ENCODE measurements around the gene BRINP1. TPM values are rescaled to one million over a fixed set of nuclear protein-coding genes. Genes with fewer than 3 reads are reported as not detected.

BRINP1 gene
- total RNA-seq, 1 donor from 2014 or later: 0.66 TPM

DNA sequence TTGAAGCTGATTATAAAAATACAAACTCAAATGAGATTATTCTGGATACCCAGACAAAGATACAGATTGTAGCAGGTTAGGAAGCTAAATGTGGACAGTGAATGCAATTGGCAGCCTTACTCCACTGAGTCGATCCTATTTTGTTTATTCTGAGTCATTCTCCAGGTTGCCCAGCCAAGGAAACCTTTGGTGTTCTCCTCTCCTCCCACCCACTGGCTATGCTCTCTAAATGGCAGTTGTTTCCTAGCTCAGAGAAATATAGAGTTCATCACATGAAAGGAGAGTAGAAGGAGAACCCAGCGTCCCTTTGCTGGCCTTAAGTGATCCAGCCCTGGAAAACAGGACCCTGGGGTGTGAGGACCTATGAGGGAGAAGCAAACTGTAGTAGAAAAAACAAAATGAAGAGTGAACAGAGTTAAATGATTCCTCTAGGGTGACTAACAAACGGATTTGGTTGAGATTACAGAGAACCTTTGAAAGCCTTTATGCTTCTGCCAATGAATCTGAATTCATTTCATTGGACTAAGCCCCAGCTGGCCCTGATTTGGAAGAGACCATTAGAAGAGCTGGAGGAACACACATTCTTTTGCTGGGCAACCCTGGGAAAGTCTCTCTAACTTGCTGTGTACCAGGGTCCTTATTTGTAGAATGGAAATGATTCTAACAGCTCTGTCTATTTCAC is 95.1 kb downstream of the BRINP1 start:
- Histone ChIP-seq H3K4me1 (peaks cover 17% of the 10 kb centered on the region), H3K27ac (replicated peaks) (no peak overlapping the region), H3K36me3 (no peaks in the 10 kb centered on the region), H3K27me3 (ENCODE audit: low read depth) (peaks cover 6% of the 10 kb centered on the region), H3K4me3 (no peak overlapping the region), H3K9me3 (replicated peaks) (no peaks in the 10 kb centered on the region)
- TF ChIP-seq, protein P1, sequence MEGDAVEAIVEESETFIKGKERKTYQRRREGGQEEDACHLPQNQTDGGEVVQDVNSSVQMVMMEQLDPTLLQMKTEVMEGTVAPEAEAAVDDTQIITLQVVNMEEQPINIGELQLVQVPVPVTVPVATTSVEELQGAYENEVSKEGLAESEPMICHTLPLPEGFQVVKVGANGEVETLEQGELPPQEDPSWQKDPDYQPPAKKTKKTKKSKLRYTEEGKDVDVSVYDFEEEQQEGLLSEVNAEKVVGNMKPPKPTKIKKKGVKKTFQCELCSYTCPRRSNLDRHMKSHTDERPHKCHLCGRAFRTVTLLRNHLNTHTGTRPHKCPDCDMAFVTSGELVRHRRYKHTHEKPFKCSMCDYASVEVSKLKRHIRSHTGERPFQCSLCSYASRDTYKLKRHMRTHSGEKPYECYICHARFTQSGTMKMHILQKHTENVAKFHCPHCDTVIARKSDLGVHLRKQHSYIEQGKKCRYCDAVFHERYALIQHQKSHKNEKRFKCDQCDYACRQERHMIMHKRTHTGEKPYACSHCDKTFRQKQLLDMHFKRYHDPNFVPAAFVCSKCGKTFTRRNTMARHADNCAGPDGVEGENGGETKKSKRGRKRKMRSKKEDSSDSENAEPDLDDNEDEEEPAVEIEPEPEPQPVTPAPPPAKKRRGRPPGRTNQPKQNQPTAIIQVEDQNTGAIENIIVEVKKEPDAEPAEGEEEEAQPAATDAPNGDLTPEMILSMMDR (IDR thresholded peaks at IDR 0.05; ENCODE audit: borderline replicate concordance): no peak
- no peak for DNase-seq
- intact Hi-C loops (cut with micrococcal nuclease): no loop called here

DNA sequence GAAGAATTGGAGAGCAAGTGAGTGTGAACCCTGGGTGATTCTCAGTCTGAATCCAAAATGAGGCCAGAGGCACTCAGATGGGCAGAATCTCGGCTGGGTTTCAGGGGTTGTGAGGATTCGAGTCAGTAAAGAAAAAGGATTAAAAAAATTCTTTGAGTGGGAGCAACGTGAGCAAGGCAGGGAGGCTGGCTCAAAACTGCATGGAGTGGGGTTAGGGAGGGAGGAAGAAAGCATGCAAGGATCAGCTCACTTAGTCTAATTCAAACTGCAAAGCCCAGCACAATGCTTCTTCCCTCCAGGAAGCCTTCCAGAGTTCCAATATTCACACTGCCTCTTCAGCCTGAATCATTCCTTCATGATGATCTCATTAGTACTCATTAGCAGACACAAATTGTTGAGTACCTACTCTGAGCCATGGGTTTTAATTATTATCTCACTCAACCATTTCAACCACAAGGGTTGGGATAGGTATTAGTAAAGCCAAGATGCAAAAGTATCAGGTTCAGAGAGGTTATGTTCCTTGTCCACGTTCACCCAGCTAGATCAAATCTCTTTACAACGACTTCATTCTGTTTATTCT is 95.8 kb downstream of the BRINP1 start:
- H3K4me1 ChIP-seq: peaks cover 17% of the 10 kb centered on the region
- no peak overlapping the region for H3K27ac ChIP-seq (replicated peaks)
- H3K27me3 ChIP-seq (ENCODE audit: low read depth): peaks cover 5% of the 10 kb centered on the region
- DNase-seq: no peak
- H3K9me3 ChIP-seq (replicated peaks): no peaks in the 10 kb centered on the region
- intact Hi-C loops (cut with micrococcal nuclease): no loop called here
- TF ChIP-seq, protein P1 (IDR thresholded peaks at IDR 0.05; ENCODE audit: borderline replicate concordance): no peak
- no peak overlapping the region for H3K4me3 ChIP-seq
- H3K36me3 ChIP-seq: no peaks in the 10 kb centered on the region

DNA sequence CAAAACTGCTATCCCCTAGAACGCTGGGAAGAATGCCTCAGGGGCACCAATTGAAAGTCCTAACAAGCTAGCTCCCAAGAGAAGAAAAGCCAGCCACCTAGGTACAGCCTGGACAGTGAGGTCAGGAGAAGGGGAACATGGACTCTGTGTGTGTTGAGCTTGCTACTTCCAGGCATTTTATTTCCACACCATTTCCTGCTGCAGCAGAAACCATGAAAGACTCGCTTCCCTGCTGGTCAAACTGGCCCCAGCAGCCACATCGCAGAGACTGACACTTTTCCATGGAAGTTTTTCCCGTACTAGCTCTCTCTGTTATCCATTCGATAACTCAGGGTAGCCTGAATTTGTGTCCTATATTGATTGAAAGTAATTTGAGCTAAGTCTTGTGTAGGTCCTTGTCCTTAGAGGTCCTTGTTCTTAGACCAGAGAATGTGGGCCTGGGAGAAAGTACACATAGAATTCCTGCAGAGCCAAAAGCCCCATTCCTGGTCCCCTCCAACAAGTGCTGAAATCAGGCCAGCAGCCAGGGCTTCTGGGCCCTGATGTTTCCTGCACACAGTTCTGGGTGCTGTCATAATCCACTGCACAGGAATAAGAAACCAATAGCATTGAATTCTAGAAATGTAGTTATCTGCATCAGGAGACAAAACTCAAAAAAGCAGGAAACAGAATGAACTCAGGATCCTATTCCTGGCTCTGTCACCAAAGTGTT is 96.6 kb downstream of the BRINP1 start:
- no peak overlapping the region for H3K4me3 ChIP-seq
- intact Hi-C loops (cut with micrococcal nuclease): no loop called here
- peaks cover 17% of the 10 kb centered on the region for H3K4me1 ChIP-seq
- no peak overlapping the region for H3K27ac ChIP-seq (replicated peaks)
- DNase-seq: no peak
- no peaks in the 10 kb centered on the region for H3K9me3 ChIP-seq (replicated peaks)
- TF ChIP-seq, protein P1 (IDR thresholded peaks at IDR 0.05; ENCODE audit: borderline replicate concordance): no peak
- H3K27me3 ChIP-seq (ENCODE audit: low read depth): no peaks in the 10 kb centered on the region
- no peaks in the 10 kb centered on the region for H3K36me3 ChIP-seq

DNA sequence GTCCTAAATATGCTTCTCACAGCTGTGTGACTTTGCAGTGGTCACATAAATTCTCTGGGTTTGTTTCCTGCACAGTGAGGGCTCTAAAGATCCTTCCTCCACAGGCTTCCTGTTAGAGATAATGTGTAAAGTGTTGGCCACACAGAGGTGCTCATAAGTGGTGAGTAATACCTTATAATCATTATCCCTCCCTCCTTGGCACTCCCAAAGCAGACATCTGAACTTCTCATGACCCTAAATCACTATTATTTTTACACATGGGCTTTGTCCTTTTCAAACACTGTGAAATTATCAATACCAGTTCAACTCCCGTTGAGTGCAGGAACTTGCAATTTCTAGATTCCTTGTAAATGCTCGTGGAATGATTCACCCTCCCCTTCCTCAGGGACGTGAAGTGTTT is 100.2 kb downstream of the BRINP1 start:
- Histone ChIP-seq H3K4me1 (peaks cover 15% of the 10 kb centered on the region), H3K27me3 (ENCODE audit: low read depth) (no peaks in the 10 kb centered on the region), H3K27ac (replicated peaks) (no peak overlapping the region), H3K4me3 (no peak overlapping the region), H3K36me3 (no peaks in the 10 kb centered on the region), H3K9me3 (replicated peaks) (no peaks in the 10 kb centered on the region)
- DNase-seq: no peak
- intact Hi-C loops (cut with micrococcal nuclease): no loop called here
- TF ChIP-seq, protein P1 (IDR thresholded peaks at IDR 0.05; ENCODE audit: borderline replicate concordance): no peak

DNA sequence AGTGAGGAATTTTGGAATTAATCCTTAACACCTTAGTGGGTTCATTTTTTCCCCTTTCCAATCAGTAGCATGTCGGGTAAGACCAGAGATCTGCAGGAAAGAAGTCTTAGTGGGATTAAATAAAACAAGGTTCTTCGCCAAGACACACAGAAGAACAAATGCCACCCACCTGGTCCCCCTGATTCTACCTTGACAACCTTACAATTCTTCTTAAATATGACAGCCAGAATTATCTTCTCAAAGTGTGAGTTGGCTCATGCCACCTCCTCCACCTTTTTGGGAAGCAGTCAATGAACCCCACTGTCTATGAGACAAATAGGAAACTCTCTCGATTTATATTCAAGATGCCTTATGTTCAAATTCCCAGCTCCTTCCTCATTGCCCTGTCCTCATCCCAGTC is 105.1 kb downstream of the BRINP1 start:
- H3K4me3 ChIP-seq: no peak overlapping the region
- H3K36me3 ChIP-seq: no peaks in the 10 kb centered on the region
- H3K9me3 ChIP-seq (replicated peaks): no peaks in the 10 kb centered on the region
- no peak overlapping the region for H3K27ac ChIP-seq (replicated peaks)
- H3K4me1 ChIP-seq: no peaks in the 10 kb centered on the region
- no peaks in the 10 kb centered on the region for H3K27me3 ChIP-seq (ENCODE audit: low read depth)
- no peak for DNase-seq
- TF ChIP-seq, protein P1 (IDR thresholded peaks at IDR 0.05; ENCODE audit: borderline replicate concordance): no peak
- intact Hi-C loops (cut with micrococcal nuclease): no loop called here
